H9 (cell line): ENCODE results near the gene OSBPL9. TPM values are rescaled to one million over a fixed set of nuclear protein-coding genes. Genes with fewer than 3 reads are reported as not detected.

Experiments used
- DNase-seq: peaks from one replicate; pipeline ENCODE4 v3.0.0-alpha.2; 2017
- H2AFZ ChIP-seq: one replicate; pipeline ENCODE4 v1.6.1; 2013; ENCODE audit warnings: mild to moderate bottlenecking, low read length, control low read depth, moderate library complexity
- H2AK5ac ChIP-seq: 2 replicates; pipeline ENCODE4 v1.6.1; 2013; ENCODE audit warnings: low read length, control low read depth, mixed read lengths; ENCODE audit not compliant: insufficient read length
- H2BK120ac ChIP-seq: one replicate; pipeline ENCODE4 v1.6.1; 2013; ENCODE audit warnings: low read depth, mild to moderate bottlenecking, low read length, control low read depth, inconsistent platforms; ENCODE audit not compliant: poor library complexity, severe bottlenecking
- H2BK12ac ChIP-seq: 2 replicates; pipeline ENCODE4 v1.6.1; 2013; ENCODE audit warnings: low read length, control low read depth, mixed read lengths, low read depth; ENCODE audit not compliant: insufficient read length
- H2BK15ac ChIP-seq: 2 replicates; pipeline ENCODE4 v1.6.1; 2013; ENCODE audit warnings: low read depth, low read length, control low read depth
- H2BK20ac ChIP-seq: one replicate; pipeline ENCODE4 v1.6.1; 2013; ENCODE audit warnings: low read depth, mild to moderate bottlenecking, low read length, control low read depth, inconsistent platforms; ENCODE audit not compliant: poor library complexity, severe bottlenecking
- H2BK5ac ChIP-seq: 2 replicates; pipeline ENCODE4 v1.6.1; 2013; ENCODE audit warnings: low read length, control low read depth, mixed read lengths; ENCODE audit not compliant: insufficient read length
- H3K14ac ChIP-seq: 2 replicates; pipeline ENCODE4 v1.6.1; 2013; ENCODE audit warnings: low read length, control low read depth; ENCODE audit not compliant: insufficient read depth
- H3K18ac ChIP-seq: 2 replicates; pipeline ENCODE4 v1.6.1; 2013; ENCODE audit warnings: low read depth, mild to moderate bottlenecking, mixed read lengths, low read length, control low read depth; ENCODE audit not compliant: insufficient read length
- H3K23ac ChIP-seq: 2 replicates; pipeline ENCODE4 v1.6.1; 2013; ENCODE audit warnings: low read length, control low read depth, mixed read lengths, low read depth; ENCODE audit not compliant: insufficient read length
- H3K23me2 ChIP-seq: 2 replicates; pipeline ENCODE4 v1.6.1; 2013; ENCODE audit warnings: low read depth, mild to moderate bottlenecking, mixed read lengths, low read length, control low read depth; ENCODE audit not compliant: insufficient read length, poor library complexity, severe bottlenecking
- H3K27ac ChIP-seq: 2 replicates; pipeline ENCODE4 v1.5.1; 2013; ENCODE audit warnings: low read length, control low read depth, mixed read lengths, low read depth; ENCODE audit not compliant: insufficient read length
- H3K27me3 ChIP-seq: 2 replicates; pipeline ENCODE4 v1.6.1; 2013; ENCODE audit warnings: low read length, control low read depth, inconsistent platforms; ENCODE audit not compliant: insufficient read depth
- H3K4ac ChIP-seq: 2 replicates; pipeline ENCODE4 v1.6.1; 2013; ENCODE audit warnings: low read depth, mild to moderate bottlenecking, control low read depth, inconsistent platforms, low read length, moderate library complexity
- H3K4me1 ChIP-seq: 2 replicates; pipeline ENCODE4 v1.6.1; 2013; ENCODE audit warnings: low read length, control low read depth, inconsistent platforms; ENCODE audit not compliant: insufficient read depth
- H3K4me2 ChIP-seq: 2 replicates; pipeline ENCODE4 v1.6.1; 2013; ENCODE audit warnings: low read length, control low read depth, mixed read lengths; ENCODE audit not compliant: insufficient read length, insufficient read depth
- H3K56ac ChIP-seq: 2 replicates; pipeline ENCODE4 v1.6.1; 2013; ENCODE audit warnings: low read depth, mild to moderate bottlenecking, mixed read lengths, low read length, control low read depth; ENCODE audit not compliant: insufficient read length
- H3K79me1 ChIP-seq: 2 replicates; pipeline ENCODE4 v1.6.1; 2013; ENCODE audit warnings: low read depth, mild to moderate bottlenecking, moderate library complexity, low read length, control low read depth, inconsistent platforms; ENCODE audit not compliant: insufficient read depth, poor library complexity, severe bottlenecking
- H3K79me2 ChIP-seq: 2 replicates; pipeline ENCODE4 v1.6.1; 2013; ENCODE audit warnings: low read length, control low read depth, inconsistent platforms; ENCODE audit not compliant: insufficient read depth
- H3K9ac ChIP-seq: 2 replicates; pipeline ENCODE4 v1.6.1; 2013; ENCODE audit warnings: low read length, control low read depth, mixed read lengths; ENCODE audit not compliant: insufficient read length; ENCODE audit errors: extremely low read depth
- H3K9me3 ChIP-seq: one replicate; pipeline ENCODE4 v1.6.1; 2013; ENCODE audit warnings: low read depth, low read length, inconsistent platforms; ENCODE audit not compliant: control insufficient read depth
- H3T11ph ChIP-seq: one replicate; pipeline ENCODE4 v1.6.1; 2013; ENCODE audit warnings: mild to moderate bottlenecking, low read length, control low read depth, inconsistent platforms
- H4K20me1 ChIP-seq: one replicate; pipeline ENCODE4 v1.6.1; 2013; ENCODE audit not compliant: control insufficient read depth, insufficient read length, insufficient read depth
- H4K5ac ChIP-seq: 2 replicates; pipeline ENCODE4 v1.6.1; 2013; ENCODE audit warnings: low read depth, mild to moderate bottlenecking, mixed read lengths, low read length, control low read depth; ENCODE audit not compliant: insufficient read length
- H4K8ac ChIP-seq: replicated peaks from 2 replicates; pipeline ENCODE4 v1.6.1; 2013; ENCODE audit warnings: low read length, control low read depth, mixed read lengths, low read depth; ENCODE audit not compliant: insufficient read length
- H4K91ac ChIP-seq: 2 replicates; pipeline ENCODE4 v1.6.1; 2013; ENCODE audit warnings: low read depth, mild to moderate bottlenecking, moderate library complexity, mixed read lengths, low read length, control low read depth; ENCODE audit not compliant: insufficient read length
- H3K27ac Mint-ChIP-seq, 3 experiments: 2 replicates in 2 of 3; 3 replicates in 1 of 3; pipeline ENCODE4 v1.8.0; 2020 to 2021; ENCODE audit warnings: mixed read lengths in 3 of 3, mild to moderate bottlenecking in 1 of 3, moderate library complexity in 1 of 3
- H3K27me3 Mint-ChIP-seq: 2 replicates; pipeline ENCODE4 v1.8.0; 2021; ENCODE audit warnings: low read depth, mild to moderate bottlenecking, moderate library complexity, mixed read lengths
- H3K36me3 Mint-ChIP-seq, 3 experiments: 2 replicates in 2 of 3; 3 replicates in 1 of 3; pipeline ENCODE4 v1.8.0; 2020 to 2021; ENCODE audit warnings: low read depth in 3 of 3, mixed read lengths in 3 of 3; ENCODE audit not compliant: insufficient read depth in 1 of 3
- H3K4me1 Mint-ChIP-seq, 2 experiments: 2 replicates each; pipeline ENCODE4 v1.8.0; 2020; ENCODE audit warnings: mixed read lengths in 2 of 2
- H3K4me3 Mint-ChIP-seq, 2 experiments: 2 replicates in 1 of 2; 3 replicates in 1 of 2; pipeline ENCODE4 v1.8.0; 2020 to 2021; ENCODE audit warnings: mild to moderate bottlenecking in 2 of 2, mixed read lengths in 2 of 2, moderate library complexity in 1 of 2
- H3K9me3 Mint-ChIP-seq, 2 experiments: 2 replicates in 1 of 2; 3 replicates in 1 of 2; pipeline ENCODE4 v1.8.0; 2020; ENCODE audit warnings: mild to moderate bottlenecking in 2 of 2, mixed read lengths in 2 of 2, moderate library complexity in 1 of 2
- CTCF ChIP-seq: fragments of 200-600 bp; sonication (generic); conservative IDR thresholded peaks from 3 replicates; pipeline ENCODE4 v1.8.0; 2021; ENCODE audit warnings: antibody characterized with exemption, mild to moderate bottlenecking
- WGBS: extraction: QIAGEN DNeasy Blood & Tissue Kit; methylation state at CpG from one replicate; pipeline ENCODE4 v1.1.7; 2013; ENCODE audit warnings: missing lambda C conversion rate, low lambda C conversion rate, mixed read lengths; ENCODE audit not compliant: insufficient read length; ENCODE audit errors: extremely low coverage; 5-methylcytosine and 5-hydroxymethylcytosine counted together
- total RNA-seq: library from RNA; stranded (reverse); gene quantifications from 2 replicates; pipeline ENCODE4 v1.2.1, GENCODE V29; 2021

OSBPL9 gene
- total RNA-seq, 1 experiment from 2014 or later, result 76.7 TPM

GRCh38 chr1:51829058-51829457 lies 212.2 kb downstream of the OSBPL9 start:
- Histone ChIP-seq H2AFZ (no peak overlapping the region), H3K4me2 (no peak overlapping the region), H2BK15ac (no peak overlapping the region), H3K56ac (no peak overlapping the region), H3K9me3 (no peaks in the 10 kb centered on the region), H3K18ac (no peak overlapping the region), H3K14ac (no peak overlapping the region), H3K79me1 (no peaks in the 10 kb centered on the region), H4K20me1 (no peaks in the 10 kb centered on the region), H3K23ac (no peak overlapping the region), H4K5ac (no peak overlapping the region), H2BK20ac (no peak overlapping the region), H4K8ac (no peak overlapping the region), H3K23me2 (no peaks in the 10 kb centered on the region), H3K27me3 (no peaks in the 10 kb centered on the region), H3K27ac (no peak overlapping the region), H2BK120ac (no peak overlapping the region), H3K79me2 (no peaks in the 10 kb centered on the region), H3K4me1 (no peaks in the 10 kb centered on the region), H2BK12ac (no peak overlapping the region), H4K91ac (no peak overlapping the region), H3T11ph (no peak overlapping the region), H3K4ac (no peak overlapping the region), H3K9ac (no peak overlapping the region), H2BK5ac (no peak overlapping the region), H2AK5ac (no peak overlapping the region)
- Mint-ChIP-seq H3K27ac (no peak overlapping the region), H3K36me3 (peaks cover 18 to 53% (median 24%) of the 10 kb centered on the region in 3 experiments), H3K27me3 (no peaks in the 10 kb centered on the region), H3K4me1 (no peaks in the 10 kb centered on the region), H3K9me3 (no peaks in the 10 kb centered on the region), H3K4me3 (no peak overlapping the region)
- no peak for TF ChIP-seq CTCF
- no peak for DNase-seq
- no CpG with 5 or more reads among the region's 2 CpGs for WGBS
